Progenitor cell of endocrine pancreas (in vitro differentiated cells): ENCODE data around the gene ATXN10. TPM values are rescaled to one million over a fixed set of nuclear protein-coding genes. Genes with fewer than 3 reads are reported as not detected.

Source experiments
- DNase-seq: peaks from one replicate; pipeline ENCODE4 v3.0.0; 2021; ENCODE audit warnings: low spot score; ENCODE audit not compliant: unreplicated experiment
- H3K27ac Mint-ChIP-seq: 2 replicates; pipeline ENCODE4 v1.8.0; 2021; ENCODE audit warnings: mild to moderate bottlenecking, moderate library complexity, mixed read lengths
- H3K27me3 Mint-ChIP-seq: 2 replicates; pipeline ENCODE4 v1.8.0; 2021; ENCODE audit warnings: mixed read lengths
- H3K36me3 Mint-ChIP-seq: 2 replicates; pipeline ENCODE4 v1.8.0; 2022; ENCODE audit warnings: mixed read lengths; ENCODE audit not compliant: insufficient read depth
- H3K4me1 Mint-ChIP-seq: 2 replicates; pipeline ENCODE4 v1.8.0; 2021; ENCODE audit warnings: low read depth, mixed read lengths
- H3K4me3 Mint-ChIP-seq: 2 replicates; pipeline ENCODE4 v1.8.0; 2021; ENCODE audit warnings: low read depth, mild to moderate bottlenecking, moderate library complexity, mixed read lengths
- H3K9me3 Mint-ChIP-seq: 2 replicates; pipeline ENCODE4 v1.8.0; 2021; ENCODE audit warnings: low read depth, mixed read lengths
- total RNA-seq: library from RNA; stranded (reverse); gene quantifications from 2 replicates; pipeline ENCODE4 v1.2.1, GENCODE V29; 2021
- TF ChIP-seq, protein P1 (sequence below): fragments of 200-600 bp; sonication (generic); IDR thresholded peaks from one replicate; pipeline ENCODE4 v1.5.0; 2021; ENCODE audit warnings: antibody characterized with exemption, mild to moderate bottlenecking; ENCODE audit not compliant: unreplicated experiment

ATXN10 gene
- total RNA-seq, 1 donor from 2014 or later: 177 TPM

DNA sequence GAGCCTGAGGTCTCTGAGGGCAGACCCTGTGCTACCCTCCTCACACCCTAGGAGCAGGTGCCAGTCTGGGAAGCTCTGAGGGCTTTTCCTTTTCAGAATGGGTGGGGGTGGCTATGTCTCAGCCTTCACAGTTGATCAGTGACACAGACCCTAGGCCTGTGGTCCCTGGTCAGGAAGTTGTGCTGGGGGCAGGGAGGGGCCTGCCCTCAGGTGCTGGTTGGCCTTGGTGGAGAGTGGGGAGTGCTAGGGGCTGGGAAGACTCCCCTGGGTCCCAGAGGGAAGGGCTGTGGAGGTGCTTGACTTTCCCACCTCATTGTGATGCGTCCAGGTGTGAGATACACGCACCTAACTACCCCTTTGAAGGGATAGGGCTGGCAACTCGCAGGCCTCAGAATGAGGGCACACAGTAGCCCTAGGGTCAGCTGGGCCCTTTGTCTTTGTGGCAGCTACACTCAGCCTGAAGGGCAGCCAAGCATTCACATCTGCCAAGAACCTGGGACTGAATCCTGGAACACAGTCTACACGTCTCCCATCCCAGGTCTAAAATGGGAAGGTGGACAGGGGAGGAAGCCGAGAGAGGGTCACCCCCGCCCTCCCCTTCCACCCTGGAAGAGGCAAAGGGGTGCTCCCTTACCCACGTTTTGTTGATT, 31.2 kb upstream of the ATXN10 start:
- DNase-seq: no peak
- Mint-ChIP-seq H3K9me3 (no peaks in the 10 kb centered on the region), H3K27me3 (peaks cover 49% of the 10 kb centered on the region), H3K4me1 (no peaks in the 10 kb centered on the region), H3K4me3 (no peak overlapping the region), H3K27ac (no peak overlapping the region), H3K36me3 (no peaks in the 10 kb centered on the region)
- TF ChIP-seq, protein P1, sequence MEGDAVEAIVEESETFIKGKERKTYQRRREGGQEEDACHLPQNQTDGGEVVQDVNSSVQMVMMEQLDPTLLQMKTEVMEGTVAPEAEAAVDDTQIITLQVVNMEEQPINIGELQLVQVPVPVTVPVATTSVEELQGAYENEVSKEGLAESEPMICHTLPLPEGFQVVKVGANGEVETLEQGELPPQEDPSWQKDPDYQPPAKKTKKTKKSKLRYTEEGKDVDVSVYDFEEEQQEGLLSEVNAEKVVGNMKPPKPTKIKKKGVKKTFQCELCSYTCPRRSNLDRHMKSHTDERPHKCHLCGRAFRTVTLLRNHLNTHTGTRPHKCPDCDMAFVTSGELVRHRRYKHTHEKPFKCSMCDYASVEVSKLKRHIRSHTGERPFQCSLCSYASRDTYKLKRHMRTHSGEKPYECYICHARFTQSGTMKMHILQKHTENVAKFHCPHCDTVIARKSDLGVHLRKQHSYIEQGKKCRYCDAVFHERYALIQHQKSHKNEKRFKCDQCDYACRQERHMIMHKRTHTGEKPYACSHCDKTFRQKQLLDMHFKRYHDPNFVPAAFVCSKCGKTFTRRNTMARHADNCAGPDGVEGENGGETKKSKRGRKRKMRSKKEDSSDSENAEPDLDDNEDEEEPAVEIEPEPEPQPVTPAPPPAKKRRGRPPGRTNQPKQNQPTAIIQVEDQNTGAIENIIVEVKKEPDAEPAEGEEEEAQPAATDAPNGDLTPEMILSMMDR: no peak

DNA sequence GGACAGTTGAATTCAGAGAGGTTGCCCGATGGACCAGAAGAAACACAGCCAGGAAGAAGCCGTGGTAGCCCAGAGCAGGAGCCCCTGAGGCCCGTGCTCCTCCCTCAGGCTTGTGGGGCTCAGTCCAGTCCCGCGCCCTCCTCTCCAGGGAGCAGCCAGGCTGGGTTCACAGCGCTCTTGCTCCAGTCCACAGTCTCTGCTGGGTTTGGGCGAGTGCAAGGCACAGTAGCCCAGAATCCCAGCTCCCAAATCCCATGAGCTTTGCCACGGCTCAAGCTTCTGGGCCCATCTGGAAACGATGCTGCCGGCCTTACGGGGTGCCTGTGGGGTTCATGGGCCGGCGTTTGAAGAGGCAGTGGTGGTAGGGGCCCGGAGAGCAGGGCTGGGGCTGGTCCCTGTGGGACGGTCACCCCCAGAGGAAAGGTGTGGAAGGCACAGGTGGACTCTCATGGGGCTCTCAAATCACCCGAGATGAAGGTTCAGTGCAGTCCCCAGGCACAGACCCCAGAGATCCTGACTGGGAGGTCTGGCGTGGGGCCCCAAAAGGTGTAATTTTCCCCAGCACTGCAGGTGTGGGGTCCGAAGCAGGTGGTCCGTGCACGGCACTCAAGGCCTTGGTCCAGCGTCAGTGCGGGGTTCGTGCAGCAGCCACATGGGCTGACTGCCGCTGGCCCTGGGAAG, 30.6 kb upstream of the ATXN10 start:
- no peak for DNase-seq
- no peak overlapping the region for H3K4me3 Mint-ChIP-seq
- no peak overlapping the region for H3K27ac Mint-ChIP-seq
- H3K27me3 Mint-ChIP-seq: peaks cover 53% of the 10 kb centered on the region
- H3K36me3 Mint-ChIP-seq: no peaks in the 10 kb centered on the region
- TF ChIP-seq, protein P1: no peak
- peaks cover 4% of the 10 kb centered on the region for H3K4me1 Mint-ChIP-seq
- no peaks in the 10 kb centered on the region for H3K9me3 Mint-ChIP-seq

DNA sequence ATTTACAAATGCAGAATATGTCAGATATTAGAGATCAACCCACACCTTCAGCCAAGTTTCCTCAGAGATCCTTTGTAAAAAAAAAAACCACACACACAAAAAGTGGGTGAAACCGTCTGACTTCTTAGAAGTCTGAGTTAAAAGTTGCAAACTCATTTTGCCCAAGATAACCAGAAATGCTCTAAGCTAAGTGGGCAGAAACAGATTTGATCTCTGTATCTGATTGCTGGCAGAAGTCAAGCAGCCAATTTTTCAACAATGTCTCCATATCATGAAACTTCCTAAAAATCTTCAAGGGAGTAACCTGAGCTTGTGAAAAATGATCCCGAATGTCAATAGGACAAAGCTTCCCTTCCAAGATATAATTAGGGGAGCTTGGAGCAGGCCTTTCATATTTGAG, 28.6 kb upstream of the ATXN10 start:
- H3K27me3 Mint-ChIP-seq: peaks cover 57% of the 10 kb centered on the region
- H3K9me3 Mint-ChIP-seq: no peaks in the 10 kb centered on the region
- peaks cover 4% of the 10 kb centered on the region for H3K4me1 Mint-ChIP-seq
- H3K36me3 Mint-ChIP-seq: no peaks in the 10 kb centered on the region
- TF ChIP-seq, protein P1: no peak
- H3K27ac Mint-ChIP-seq: no peak overlapping the region
- H3K4me3 Mint-ChIP-seq: no peak overlapping the region
- DNase-seq: no peak

DNA sequence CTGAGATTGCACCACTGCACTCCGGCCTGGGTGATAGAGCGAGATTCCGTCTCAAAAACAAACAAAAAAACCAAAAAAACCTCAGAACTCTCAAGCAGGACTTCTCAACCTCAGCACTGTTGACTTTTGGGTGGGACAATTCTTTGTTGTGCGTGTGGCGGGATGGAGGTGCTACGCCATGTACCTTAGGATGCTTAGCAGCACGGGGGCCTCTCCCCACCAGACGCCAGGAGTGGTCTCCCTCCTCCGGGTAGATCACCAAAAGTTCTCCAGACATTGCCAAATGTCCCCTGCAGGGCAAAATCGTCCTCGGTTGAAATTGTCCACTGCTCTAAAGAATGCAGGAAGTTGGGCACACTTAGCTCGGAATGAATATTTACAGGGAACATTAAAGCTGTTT, 26.9 kb upstream of the ATXN10 start:
- no peak for DNase-seq
- TF ChIP-seq, protein P1: no peak
- H3K36me3 Mint-ChIP-seq: no peaks in the 10 kb centered on the region
- peaks cover 61% of the 10 kb centered on the region for H3K27me3 Mint-ChIP-seq
- H3K27ac Mint-ChIP-seq: no peak overlapping the region
- H3K4me3 Mint-ChIP-seq: no peak overlapping the region
- no peaks in the 10 kb centered on the region for H3K9me3 Mint-ChIP-seq
- peaks cover 4% of the 10 kb centered on the region for H3K4me1 Mint-ChIP-seq

DNA sequence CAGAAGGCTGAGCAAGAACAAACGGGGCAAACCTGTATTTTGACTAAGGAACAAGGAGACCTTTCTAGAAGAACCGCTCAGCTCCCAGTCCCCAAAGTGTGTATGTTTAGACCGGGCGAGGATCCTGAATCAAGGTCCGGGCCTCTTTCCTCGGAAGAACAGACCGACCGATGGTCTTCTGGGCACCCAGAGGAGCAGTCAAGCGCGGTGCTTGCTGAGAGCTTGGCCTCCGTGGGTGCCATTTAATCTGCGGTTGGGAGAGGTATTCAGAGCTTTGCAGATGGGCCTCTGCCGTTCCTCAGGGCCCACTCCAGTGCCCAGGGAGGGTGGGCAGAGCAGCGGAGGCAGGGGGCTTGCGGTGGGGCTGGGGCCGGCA, 26.5 kb upstream of the ATXN10 start:
- TF ChIP-seq, protein P1: no peak
- Mint-ChIP-seq H3K36me3 (no peaks in the 10 kb centered on the region), H3K4me1 (peaks cover 4% of the 10 kb centered on the region), H3K4me3 (peak overlapping the region; percentile 29), H3K27me3 (peaks cover 60% of the 10 kb centered on the region), H3K27ac (no peak overlapping the region), H3K9me3 (no peaks in the 10 kb centered on the region)
- no peak for DNase-seq
